Measurements from ENCODE around the gene PRSS23. TPM values are rescaled to one million over a fixed set of nuclear protein-coding genes. Genes with fewer than 3 reads are reported as not detected.

PRSS23 gene
- total and polyA plus RNA-seq, 10 of the 15 experiments (the other 5 are each of a cell fraction or from before 2014, with no cell fraction given) = 0.03 to 0.39 (median 0.16) TPM; not detected in 5

Other genes with a start within 250 kb of the PRSS23 start
- gene ME3, start 127.9 kb upstream of the PRSS23 start, total RNA-seq (2014; rRNA removed) = 0.22 and 0.40 TPM in 2 replicates
- gene ME3, start 127.9 kb upstream of the PRSS23 start, total RNA-seq (2014; rRNA removed; fragmentation: Illumina TruSeq; extraction: Trizol) = 0.18 TPM in 1 of 2 replicates, not detected in the other
- 0.08 and 0.21 TPM in 2 replicates for gene ME3, start 127.9 kb upstream of the PRSS23 start, total RNA-seq (2021)
- 0.33 TPM in 2 replicates for gene ME3, start 127.9 kb upstream of the PRSS23 start, polyA plus RNA-seq (2011; rRNA removed)
- 0.28 TPM in 1 of 2 replicates, not detected in the other for gene ME3, start 127.9 kb upstream of the PRSS23 start, polyA plus RNA-seq (2014; fragmentation: Illumina TruSeq; extraction: Trizol)
- gene ME3, start 127.9 kb upstream of the PRSS23 start, polyA plus RNA-seq (2014; fragmentation: Nextera tagmentation; extraction: Ambion mirVana) = under 1 TPM; 0.11 to 0.16 TPM
- gene ME3, start 127.9 kb upstream of the PRSS23 start, polyA plus RNA-seq (2014; rRNA removed) = 0.06 TPM in 2 replicates
- not detected for gene ME3, start 127.9 kb upstream of the PRSS23 start, polyA plus RNA-seq (2016; fragmentation: Nextera tagmentation; extraction: Ambion mirVana)
- under 0.01 TPM in 1 of 2 replicates, not detected in the other for gene FZD4, start 154.9 kb downstream of the PRSS23 start, total RNA-seq (2014; rRNA removed)
- gene FZD4, start 154.9 kb downstream of the PRSS23 start, total RNA-seq (2014; rRNA removed; fragmentation: Illumina TruSeq; extraction: Trizol) = under 0.01 TPM in 1 of 2 replicates, not detected in the other
- gene FZD4, start 154.9 kb downstream of the PRSS23 start, total RNA-seq (2021) = 0.05 and 0.13 TPM in 2 replicates
- gene FZD4, start 154.9 kb downstream of the PRSS23 start, polyA plus RNA-seq (2011; rRNA removed) = 0.01 TPM in 2 replicates
- gene FZD4, start 154.9 kb downstream of the PRSS23 start, polyA plus RNA-seq (2014; fragmentation: Illumina TruSeq; extraction: Trizol) = not detected in 2 replicates
- gene FZD4, start 154.9 kb downstream of the PRSS23 start, polyA plus RNA-seq (2014; fragmentation: Nextera tagmentation; extraction: Ambion mirVana) = not detected
- 0.01 TPM in 1 of 2 replicates, not detected in the other for gene FZD4, start 154.9 kb downstream of the PRSS23 start, polyA plus RNA-seq (2014; rRNA removed)
- gene FZD4, start 154.9 kb downstream of the PRSS23 start, polyA plus RNA-seq (2016; fragmentation: Nextera tagmentation; extraction: Ambion mirVana) = not detected
- 13.1 and 16.5 TPM in 2 replicates for gene TMEM135, start 237.4 kb downstream of the PRSS23 start, total RNA-seq (2014; rRNA removed)
- gene TMEM135, start 237.4 kb downstream of the PRSS23 start, total RNA-seq (2014; rRNA removed; fragmentation: Illumina TruSeq; extraction: Trizol) = 24.2 and 24.6 TPM in 2 replicates
- gene TMEM135, start 237.4 kb downstream of the PRSS23 start, total RNA-seq (2021) = 15.9 and 16.8 TPM in 2 replicates
- 23.3 and 37.4 TPM in 2 replicates for gene TMEM135, start 237.4 kb downstream of the PRSS23 start, polyA plus RNA-seq (2011; rRNA removed)
- gene TMEM135, start 237.4 kb downstream of the PRSS23 start, polyA plus RNA-seq (2014; fragmentation: Illumina TruSeq; extraction: Trizol) = 10.7 and 12.8 TPM in 2 replicates
- 1 to 10 TPM; 7.2 to 9.1 TPM for gene TMEM135, start 237.4 kb downstream of the PRSS23 start, polyA plus RNA-seq (2014; fragmentation: Nextera tagmentation; extraction: Ambion mirVana)
- 8.6 and 117 TPM in 2 replicates for gene TMEM135, start 237.4 kb downstream of the PRSS23 start, polyA plus RNA-seq (2014; rRNA removed)
- gene TMEM135, start 237.4 kb downstream of the PRSS23 start, polyA plus RNA-seq (2016; fragmentation: Nextera tagmentation; extraction: Ambion mirVana) = 10 to 100 TPM in 1 of 2 experiments, 1 to 10 TPM in 1; 9.2 to 12.7 TPM